ENCODE measurements around the gene STON2. TPM values are rescaled to one million over a fixed set of nuclear protein-coding genes. Genes with fewer than 3 reads are reported as not detected.

STON2 gene
- total and polyA plus RNA-seq, 2 of the 13 experiments (the other 11 are each of a cell fraction or from before 2014, with no cell fraction given) = 2.1 to 11.0 TPM

- TF ChIP-seq BHLHE40 (IDR thresholded peaks at IDR 0.05; ENCODE audit: low read length) (no peak), ZNF432 (CRISPR knock-in tag; IDR thresholded peaks at IDR 0.05; ENCODE audit: borderline replicate concordance) (no peak)
These were observed 28.9 kb upstream of the STON2 start (continued) for GRCh38 chr14:81429028-81429427.

- no TSS peak for BruUV-seq (replicated peaks)
- H4K20me1 ChIP-seq (ENCODE audit: insufficient read depth, low read length) = no peaks in the 10 kb centered on the region
- H3K9ac ChIP-seq (ENCODE audit: insufficient read depth, low read depth, low read length) = no peak overlapping the region
- FAIRE-seq = no peak
- H3K4me3 ChIP-seq (replicated peaks in 1 of 3; ENCODE audit: insufficient read depth in 1 of 3, low read depth in 2 of 3, low read length in 3 of 3) = no peak overlapping the region
- ChIA-PET CTCF (ENCODE audit: low intra/inter-chr PET ratio, low total read pairs) (no interaction called here), POLR2A (no interaction called here)
- H3K4me2 ChIP-seq (ENCODE audit: low read depth, low read length) = no peak overlapping the region
- intact Hi-C loops (cut with micrococcal nuclease; ENCODE audit: unreplicated experiment) (no loop called here), in situ Hi-C loops (cut with HindIII; ENCODE audit: extremely low pct_ligation_motif_present, low pct_unique_long_range_greater_than_20kb) (no loop called here)
- WGBS (ENCODE audit: low lambda C conversion rate) = 82% methylated on average over 8 of the region's 8 CpGs
- H3K9me3 ChIP-seq (ENCODE audit: low read length) = no peaks in the 10 kb centered on the region
- no peak overlapping the region for H2AFZ ChIP-seq (ENCODE audit: low read length)
- no peak overlapping the region for H3K27ac ChIP-seq (ENCODE audit: extremely low read length, insufficient read depth, low read length)
- ATAC-seq = no peak
- TF ChIP-seq ARNTL (CRISPR knock-in tag; IDR thresholded peaks at IDR 0.05) (no peak), IRF2 (CRISPR knock-in tag; IDR thresholded peaks at IDR 0.05) (no peak), SIX1 (CRISPR knock-in tag; IDR thresholded peaks at IDR 0.05; ENCODE audit: borderline replicate concordance) (no peak), TAF1 (CRISPR knock-in tag; IDR thresholded peaks at IDR 0.05) (no peak), MED13 (CRISPR knock-in tag; IDR thresholded peaks at IDR 0.05) (no peak), ZIK1 (CRISPR knock-in tag; IDR thresholded peaks at IDR 0.05; ENCODE audit: borderline replicate concordance, low read depth) (no peak), THYN1 (CRISPR knock-in tag; IDR thresholded peaks at IDR 0.05; ENCODE audit: borderline replicate concordance, low read depth) (no peak), ZNF569 (CRISPR knock-in tag; IDR thresholded peaks at IDR 0.05; ENCODE audit: borderline replicate concordance) (no peak), ZNF713 (CRISPR knock-in tag; IDR thresholded peaks at IDR 0.05) (no peak), ZNF121 (CRISPR knock-in tag; IDR thresholded peaks at IDR 0.05) (no peak), ZNF282 (IDR thresholded peaks at IDR 0.05; ENCODE audit: partially characterized antibody) (no peak), FOXK1 (CRISPR knock-in tag; IDR thresholded peaks at IDR 0.05; ENCODE audit: borderline replicate concordance, low read depth) (no peak), ZNF780A (CRISPR knock-in tag; IDR thresholded peaks at IDR 0.05) (no peak), GFI1 (CRISPR knock-in tag; IDR thresholded peaks at IDR 0.05; ENCODE audit: borderline replicate concordance) (no peak), EZH2 (conservative IDR thresholded peaks at IDR 0.05; ENCODE audit: low read depth, low read length) (no peak), HNRNPH1 (optimal IDR thresholded peaks at IDR 0.05; ENCODE audit: low read depth, low read length) (no peak), RFX3 (CRISPR knock-in tag; IDR thresholded peaks at IDR 0.05) (no peak)
- H3K4me1 ChIP-seq (ENCODE audit: insufficient read depth, low read length) = no peaks in the 10 kb centered on the region
- no peaks in the 10 kb centered on the region for H3K79me2 ChIP-seq (ENCODE audit: insufficient read depth, low read length)
- no peak for DNase-seq (ENCODE audit: low spot score)
- no peaks in the 10 kb centered on the region for H3K27me3 ChIP-seq (ENCODE audit: control insufficient read depth in 1 of 2, insufficient read depth in 2 of 2, low read length in 2 of 2)
- H3K36me3 ChIP-seq (replicated peaks in 1 of 2; ENCODE audit: control insufficient read depth in 1 of 2, insufficient read depth in 2 of 2, low read length in 2 of 2) = no peaks in the 10 kb centered on the region; a peak in 1 of 5 replicates
These were observed 27.4 kb upstream of the STON2 start for GRCh38 chr14:81427348-81428058.
